DMS79 (cell line): ENCODE data around the gene TCF4.
A peak's percentile ranks its signal among the peaks of the same experiment; 100 is the strongest.

ENCODE experiments used
- DNase-seq: peaks from one replicate; lab custom pipeline; 2025; lab: John Stamatoyannopoulos, UW

Gene TCF4

DNA sequence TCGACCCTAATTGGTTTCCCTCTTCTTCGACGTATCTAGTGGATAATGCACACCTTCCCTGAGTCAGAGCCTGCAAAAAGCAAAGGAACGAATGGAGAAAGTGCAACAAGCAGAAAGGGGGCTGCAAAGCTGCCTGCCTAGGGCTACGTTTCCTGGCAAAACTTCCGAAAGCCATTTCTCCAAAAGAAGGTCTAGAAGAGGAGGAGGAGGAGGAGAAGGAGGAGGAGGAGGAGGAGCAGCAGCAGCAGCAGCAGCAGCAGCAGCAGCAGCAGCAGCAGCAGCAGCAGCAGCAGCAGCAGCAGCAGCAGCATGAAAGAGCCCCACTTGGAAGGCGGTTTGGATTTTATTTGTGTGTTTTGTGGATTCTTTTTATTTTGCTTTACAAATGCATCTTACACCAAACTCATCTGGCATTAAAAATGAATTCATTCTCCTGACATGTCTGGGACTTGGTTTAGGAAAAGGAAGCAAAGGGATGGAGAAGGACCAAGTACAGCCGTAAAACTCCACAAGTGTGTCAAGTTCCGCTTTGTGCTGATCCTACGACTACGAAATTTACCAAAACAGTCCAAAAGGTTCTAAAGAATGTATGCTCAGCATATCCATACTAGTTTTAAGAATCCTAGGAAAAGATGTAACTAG is 2.0 kb downstream of the TCF4 start:
- no peak for DNase-seq

DNA sequence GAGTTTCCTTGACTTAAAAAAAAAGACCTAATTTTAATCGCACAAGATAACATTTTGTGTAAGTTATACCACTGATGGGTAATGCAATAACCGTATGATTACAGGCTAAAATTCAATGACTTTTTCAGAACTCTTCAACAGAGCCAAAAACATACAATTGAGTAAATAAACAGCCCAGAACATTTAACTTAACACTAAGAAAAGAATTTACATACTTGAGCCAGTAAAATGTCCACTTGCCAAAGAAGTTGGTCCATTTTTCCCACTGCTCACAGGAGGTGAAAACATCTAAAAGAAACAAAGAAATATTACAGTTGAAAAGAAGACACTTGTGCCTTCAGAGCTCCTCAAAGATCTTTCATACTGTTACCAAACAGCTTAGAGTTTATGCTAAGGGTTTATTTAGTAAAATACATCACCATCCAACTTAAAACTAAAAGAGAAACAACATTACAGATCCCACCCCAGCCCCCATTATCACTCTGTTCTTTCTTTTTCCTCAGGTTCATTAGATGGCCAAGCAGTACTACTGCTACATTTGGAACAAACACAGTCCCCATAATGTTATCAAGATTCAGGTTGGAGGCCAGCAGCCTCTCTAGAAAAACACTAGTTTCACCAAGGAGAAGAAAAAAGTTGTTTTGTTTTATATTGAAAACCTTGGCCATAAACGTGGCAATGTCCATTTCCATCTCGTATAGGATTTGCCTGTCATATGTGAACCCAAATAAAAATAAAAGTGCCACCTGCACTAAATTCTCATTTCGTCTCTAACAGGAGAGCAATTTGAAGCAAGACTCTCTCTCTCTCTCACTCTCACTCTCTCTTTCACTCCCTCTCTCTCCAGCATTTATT is 2.7 kb downstream of the TCF4 start:
- DNase-seq = no peak

DNA sequence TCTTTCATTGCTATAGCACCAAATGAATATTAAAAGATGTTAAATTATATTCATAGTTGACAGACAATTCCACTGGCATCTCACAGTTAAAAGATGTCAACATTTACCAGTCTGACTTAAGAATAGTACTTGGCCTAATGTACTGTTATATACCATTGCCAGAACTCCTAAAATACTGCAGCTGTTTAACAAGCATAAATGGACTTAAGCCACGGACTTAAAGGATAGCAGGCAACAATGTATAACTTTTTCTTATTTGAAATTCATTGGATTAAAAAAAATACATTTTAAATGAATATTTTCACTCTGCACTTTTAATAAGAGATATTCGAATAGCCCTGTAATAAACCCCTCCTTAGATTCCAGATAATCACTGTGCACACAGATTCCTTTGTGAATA is 3.8 kb downstream of the TCF4 start:
- DNase-seq = no peak

DNA sequence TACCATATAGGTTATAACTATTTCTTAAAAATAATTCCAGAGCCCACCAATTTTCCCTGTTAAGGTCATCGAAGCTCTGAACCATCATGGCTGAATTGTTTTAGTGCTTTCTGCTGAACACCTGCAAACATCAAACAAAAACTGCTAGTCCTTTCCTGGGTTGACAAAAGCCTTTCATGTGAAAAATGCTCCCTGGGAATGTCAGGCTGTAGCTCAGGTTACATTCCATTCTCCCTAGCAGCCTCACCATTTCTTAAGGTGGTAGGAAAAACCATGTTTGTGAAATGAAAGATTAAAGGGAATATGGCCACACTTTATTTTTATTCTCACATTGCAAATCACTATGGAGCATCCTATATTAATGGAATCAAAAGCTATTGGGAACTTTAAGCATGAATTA is 5.7 kb downstream of the TCF4 start:
- no peak for DNase-seq

DNA sequence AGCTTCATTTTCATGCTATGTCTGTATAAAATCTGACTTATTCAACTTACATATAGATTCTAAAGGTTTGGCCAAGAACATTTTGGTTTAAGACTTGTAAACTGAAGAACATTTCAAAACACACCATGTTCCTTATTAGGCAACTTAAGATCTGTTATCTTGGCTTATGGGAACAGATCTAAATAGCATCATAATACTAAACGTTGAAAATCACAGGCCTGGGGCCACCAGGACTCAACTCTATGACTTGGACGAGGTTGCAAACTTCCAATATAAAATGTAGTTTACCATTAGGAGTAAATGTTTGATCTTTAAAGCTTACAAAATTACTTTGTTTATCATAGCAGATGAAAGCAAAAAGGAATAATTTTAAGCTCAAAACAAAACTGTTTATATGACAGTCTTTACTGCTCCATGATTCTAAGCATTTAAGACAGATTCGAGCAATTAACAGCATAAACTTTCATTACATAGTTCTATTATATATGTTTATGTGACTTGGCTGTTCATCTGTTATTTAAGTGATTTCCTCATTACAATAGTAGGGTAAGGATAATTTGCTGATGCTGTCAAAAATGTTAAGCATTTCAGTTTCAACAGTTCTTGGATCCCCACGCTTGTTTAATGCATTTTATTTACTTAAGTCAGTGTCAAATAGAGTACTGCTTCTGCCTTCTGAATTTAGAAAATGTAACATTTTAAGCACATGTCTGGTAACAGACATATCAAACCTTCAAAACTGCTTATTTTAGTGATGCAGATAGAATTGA is 8.3 kb downstream of the TCF4 start:
- no peak for DNase-seq

DNA sequence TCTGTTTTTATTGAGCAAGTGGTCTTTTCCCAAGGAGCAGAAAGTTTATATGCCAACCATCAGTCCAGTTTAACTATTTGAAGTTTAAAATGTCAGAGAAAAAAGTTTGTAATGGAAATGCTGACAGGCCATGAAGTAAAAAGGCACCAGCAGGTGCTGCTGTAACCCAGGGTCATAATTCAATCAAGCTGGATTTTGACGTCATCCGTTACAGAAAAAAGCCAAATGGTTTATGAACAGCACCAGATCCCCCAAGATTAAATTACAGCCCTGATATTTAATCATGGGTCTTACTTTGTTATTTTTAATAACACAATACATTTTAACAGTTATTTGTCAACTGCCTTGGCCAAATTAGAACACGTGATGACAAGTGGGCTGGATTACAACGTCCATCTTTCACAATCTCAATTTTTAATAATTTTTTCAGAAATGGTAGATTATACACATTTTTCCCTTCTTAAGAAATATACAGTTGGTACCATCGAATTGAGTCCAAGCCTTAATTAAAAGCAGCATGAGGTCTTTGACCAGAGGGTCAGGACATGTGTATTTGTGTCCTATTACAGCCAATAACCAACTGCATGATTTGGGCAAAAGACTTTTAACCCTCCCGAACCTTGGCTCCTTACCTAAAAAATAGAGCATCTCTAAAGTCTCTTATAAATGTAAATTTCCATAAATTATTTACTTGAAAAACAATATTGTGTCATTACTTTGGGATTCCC is 10.0 kb downstream of the TCF4 start:
- DNase-seq = no peak

DNA sequence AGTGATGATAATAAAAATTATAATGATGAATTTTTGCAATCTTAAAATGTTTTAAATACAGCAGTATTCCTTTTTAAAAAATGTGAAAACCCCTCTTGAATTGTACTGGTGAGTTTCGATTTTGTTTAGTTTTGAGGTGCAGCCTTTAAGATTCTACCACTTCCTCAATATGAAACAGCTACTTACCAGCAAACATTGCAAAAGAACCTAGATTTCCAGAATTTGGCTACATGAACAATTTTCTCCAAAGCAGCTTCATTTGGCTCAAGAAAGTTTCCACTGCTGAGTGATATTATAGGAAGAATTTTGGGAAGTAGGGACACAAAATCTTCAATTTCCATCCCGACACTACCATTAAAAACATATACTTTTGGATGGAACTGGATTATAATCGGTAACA is 12.0 kb downstream of the TCF4 start:
- no peak for DNase-seq

DNA sequence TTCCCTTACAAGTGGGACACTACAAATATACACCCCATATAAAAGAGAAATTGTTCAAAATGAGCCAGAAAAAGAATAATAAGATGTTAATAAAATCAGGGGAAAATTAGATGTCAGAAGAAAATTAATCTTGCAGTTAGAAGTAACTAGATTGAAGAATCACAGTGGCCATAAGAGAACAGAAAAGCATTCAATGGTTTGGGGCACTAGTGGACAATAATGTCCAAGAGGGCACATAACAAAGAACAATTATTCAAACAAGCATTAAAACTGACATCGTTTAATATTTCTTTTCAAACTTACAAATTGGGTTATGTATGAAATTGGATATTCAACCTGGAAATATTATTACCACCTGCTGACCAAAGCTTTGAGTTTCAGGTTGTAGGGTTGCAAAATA is 12.9 kb downstream of the TCF4 start:
- no peak for DNase-seq

DNA sequence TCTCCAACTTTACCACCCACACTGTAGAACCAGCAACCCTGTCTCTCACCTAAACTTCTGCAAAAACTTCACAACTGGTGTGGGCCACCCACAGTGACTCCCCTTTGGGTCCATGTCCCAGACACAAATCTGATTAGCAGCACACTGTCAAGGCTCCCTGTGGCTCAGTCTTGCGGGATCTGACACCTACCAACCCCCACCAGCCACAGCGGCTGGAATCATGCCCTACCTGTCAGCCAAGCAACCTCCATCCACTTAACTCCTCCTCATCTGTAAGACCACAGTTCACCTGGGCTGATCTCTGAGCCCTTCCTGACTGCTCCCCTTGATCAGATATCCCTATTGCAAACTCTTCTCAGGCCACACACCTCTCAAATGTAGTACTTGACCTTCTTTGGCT is 14.6 kb downstream of the TCF4 start:
- no peak for DNase-seq

DNA sequence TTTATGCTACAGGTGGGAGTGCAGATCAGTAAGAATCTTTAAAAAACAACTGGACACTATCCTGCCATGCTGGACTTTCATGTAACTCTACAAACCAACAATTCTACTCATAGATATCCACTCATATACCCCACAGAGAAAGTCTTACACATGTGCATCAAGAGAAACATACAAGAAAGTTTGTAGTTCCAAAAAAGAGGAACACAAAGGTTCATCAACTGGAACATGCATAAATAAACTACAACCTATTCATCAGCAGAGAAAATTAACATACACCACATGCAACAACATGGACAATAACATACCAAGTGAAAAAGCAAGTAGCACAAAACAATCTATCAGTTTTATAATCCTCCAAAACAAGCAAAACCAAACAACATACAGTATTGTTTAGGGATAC is 17.0 kb downstream of the TCF4 start:
- DNase-seq = no peak

DNA sequence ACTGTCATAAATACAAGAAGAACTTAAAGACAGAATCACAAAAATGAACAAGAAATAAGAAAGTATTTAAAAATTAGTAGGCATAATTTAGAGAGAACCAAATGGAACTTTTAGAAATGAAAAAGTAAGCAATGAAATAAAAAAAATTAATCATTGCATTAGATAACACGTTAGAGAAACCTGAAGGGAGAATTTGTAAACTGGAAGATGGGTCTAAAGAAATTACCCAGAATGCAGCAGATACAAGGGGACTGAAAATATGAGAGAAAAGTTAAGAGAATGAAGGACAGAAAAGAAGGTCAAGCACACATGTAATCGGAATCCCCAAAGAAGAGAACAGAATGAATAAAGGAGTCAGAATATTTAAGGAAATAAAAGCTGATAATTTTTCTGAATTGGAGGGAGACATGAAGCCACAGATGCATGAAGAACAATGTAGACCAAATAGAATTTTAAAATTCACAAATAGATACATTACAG is 21.5 kb downstream of the TCF4 start:
- DNase-seq = no peak

DNA sequence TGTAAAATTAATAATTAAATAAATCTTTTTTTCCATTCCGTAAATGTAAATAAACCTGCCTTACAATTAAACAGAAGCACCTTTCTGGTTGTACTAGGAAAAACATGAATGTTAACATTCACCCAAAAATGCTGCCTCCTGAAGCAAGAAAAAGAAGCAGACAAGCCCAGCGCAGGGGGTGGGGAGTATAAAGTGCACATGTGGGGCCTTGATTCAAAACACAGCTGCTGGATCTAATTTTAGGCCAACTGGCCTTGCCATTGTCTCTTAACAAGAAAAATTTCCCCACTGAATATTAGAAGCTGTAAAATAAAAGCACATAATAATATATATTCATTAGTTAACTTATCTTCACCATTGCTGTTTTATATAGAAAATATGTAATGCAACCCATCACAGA is 28.3 kb downstream of the TCF4 start:
- DNase-seq = no peak

DNA sequence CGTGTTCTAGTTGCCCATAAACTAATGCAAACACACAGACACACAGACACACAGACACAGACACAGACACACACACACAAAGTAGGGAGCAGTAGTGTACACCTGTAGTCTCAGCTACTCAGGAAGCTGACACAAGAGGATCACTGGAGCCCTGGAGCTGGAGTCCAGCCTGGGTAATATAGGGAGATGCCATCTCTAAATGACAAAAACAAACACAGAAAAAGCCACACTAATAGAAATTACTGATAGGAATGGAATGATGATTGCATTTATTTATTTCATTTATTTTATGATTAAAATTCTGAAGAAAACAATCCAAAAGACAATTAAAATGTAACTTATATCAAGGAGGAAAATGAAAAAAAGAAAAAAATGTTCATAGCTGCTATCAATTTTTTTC is 30.8 kb downstream of the TCF4 start:
- no peak for DNase-seq

DNA sequence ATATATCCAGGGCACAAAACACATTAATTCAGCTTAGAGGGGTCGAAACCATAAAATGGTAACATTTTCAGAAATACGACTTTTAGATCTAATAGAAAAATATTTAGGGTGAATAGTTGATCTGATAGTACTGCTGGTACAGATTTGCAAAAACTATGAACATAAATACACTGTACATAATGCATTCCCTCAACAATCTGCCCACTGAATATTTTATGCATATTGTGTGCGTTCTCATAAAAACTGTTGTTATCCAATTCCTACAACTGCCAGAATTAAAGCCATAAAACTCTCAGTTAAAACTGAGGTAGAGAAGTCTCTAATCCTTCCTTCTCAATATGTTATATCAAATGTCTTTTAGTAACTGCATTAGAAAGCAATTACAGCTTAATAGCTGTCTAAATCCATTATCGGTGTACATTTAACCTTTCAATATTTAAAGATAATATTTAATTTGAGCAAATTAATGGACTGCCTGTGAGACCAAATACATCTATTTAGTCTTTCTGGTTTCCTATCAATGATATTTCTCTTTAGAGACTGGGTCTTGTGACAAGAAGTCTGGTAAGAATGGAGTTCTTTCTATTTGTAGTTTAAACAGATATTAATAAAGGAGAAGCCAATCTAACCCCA is 32.5 kb downstream of the TCF4 start:
- DNase-seq = no peak

DNA sequence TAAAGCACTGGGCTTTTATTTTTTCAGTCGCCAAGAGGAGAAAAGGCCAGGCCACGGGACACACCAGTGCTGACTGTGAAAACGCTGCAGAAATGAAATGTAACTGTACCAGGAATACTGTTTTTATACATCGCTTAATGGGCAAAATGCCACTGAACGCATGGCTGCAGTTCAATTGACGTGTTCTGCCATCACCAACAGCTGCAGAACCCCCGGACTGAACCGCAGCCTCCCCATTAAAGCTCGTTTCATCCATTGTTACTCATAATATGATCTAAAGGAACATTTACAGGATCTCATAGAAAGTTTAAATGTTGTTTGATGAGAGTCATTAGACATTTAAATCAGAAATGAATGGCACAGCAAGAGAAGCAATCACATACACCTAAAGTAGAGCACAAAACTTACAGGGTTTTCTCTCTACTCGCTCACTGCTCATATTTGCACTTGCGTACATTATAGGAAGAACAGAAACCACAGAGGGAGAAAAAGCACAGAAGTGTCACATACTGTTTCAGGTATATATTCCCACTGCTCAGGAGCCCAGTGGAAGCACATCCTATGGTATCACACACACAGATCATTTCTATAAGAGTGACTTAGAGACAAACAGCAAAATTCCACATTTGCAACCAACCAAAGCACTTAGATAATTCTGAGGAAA is 35.3 kb downstream of the TCF4 start:
- peak; percentile 74 for DNase-seq

DNA sequence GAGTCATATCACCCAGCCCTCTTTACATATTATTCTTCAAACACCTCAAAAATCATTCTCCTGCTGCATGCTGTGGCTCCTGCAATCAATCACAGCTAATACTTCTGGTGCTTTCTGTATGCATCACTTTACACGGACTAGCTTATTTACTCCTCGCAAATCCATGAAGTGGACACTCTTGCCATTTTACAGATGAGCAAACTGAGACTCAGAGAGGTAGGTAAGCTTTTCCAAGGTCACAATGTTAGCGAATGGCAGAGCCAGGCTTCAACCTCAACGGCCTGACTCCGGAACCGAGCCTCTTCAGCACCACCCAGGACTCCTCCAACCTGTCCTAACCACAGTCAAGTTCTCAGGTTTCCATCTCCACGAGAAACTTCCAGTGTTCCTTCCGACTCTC is 36.8 kb downstream of the TCF4 start:
- no peak for DNase-seq

DNA sequence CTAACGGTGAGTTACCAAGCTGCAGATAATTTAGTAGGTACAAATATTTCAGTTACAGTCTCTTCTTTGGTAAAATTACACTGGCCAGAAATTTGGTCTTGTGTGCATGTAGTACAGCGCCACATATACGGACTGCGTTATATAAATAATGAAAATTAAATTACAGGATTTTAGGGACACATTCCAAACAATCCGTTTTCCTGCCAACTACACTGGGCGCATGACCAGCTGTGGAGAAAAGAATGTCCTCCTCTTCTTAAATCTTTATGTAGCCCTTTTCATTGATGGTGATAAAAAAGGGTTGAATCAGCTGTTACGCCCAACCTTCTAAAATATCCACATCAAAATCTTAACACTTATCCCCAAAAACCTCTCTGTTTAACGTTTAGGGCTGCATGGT is 37.5 kb downstream of the TCF4 start:
- DNase-seq = no peak

DNA sequence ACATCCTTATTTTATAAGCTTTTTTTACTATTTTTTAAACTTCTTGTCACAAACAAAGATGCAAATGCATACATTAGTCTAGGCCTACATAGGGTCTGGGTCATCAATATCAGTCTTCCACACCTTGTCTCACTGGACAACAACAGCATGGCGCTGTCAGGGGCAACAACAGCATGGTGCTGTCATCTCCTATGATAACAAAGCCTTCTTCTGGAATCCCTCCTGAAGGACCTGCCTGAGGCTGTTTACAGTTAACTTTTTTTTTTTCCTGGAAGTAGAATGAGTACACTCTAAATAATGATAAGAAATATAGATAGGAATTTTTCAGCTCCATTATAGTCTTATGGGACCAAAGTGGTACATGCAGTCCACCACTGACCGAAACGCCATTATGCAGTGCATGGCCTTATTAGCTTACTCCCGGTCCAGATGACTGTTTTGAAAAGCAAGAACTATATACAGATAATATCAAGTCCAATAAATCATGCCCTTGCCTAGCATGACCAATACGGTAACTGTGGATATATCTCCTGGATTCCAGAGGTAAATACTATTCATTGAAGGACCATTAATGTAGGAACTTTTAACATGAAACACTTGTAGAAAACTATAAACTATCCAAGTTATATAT is 38.4 kb downstream of the TCF4 start:
- no peak for DNase-seq

DNA sequence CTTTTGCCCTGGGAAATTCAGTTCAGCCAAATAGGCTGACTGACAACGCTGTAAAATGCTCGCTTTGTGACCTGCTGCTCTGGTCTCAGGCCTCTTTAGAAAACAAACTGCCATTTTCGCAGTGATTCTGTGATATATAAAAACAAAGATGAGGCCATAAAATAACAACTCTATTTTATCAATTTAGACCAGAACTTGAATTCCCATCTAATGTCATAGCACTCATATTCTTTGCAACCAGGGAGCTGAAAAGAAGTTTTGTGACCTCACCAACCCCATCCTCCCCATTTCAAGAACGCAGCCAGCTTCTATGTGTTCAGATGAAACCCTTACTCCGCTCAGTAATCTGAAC is 40.3 kb downstream of the TCF4 start:
- DNase-seq = no peak

DNA sequence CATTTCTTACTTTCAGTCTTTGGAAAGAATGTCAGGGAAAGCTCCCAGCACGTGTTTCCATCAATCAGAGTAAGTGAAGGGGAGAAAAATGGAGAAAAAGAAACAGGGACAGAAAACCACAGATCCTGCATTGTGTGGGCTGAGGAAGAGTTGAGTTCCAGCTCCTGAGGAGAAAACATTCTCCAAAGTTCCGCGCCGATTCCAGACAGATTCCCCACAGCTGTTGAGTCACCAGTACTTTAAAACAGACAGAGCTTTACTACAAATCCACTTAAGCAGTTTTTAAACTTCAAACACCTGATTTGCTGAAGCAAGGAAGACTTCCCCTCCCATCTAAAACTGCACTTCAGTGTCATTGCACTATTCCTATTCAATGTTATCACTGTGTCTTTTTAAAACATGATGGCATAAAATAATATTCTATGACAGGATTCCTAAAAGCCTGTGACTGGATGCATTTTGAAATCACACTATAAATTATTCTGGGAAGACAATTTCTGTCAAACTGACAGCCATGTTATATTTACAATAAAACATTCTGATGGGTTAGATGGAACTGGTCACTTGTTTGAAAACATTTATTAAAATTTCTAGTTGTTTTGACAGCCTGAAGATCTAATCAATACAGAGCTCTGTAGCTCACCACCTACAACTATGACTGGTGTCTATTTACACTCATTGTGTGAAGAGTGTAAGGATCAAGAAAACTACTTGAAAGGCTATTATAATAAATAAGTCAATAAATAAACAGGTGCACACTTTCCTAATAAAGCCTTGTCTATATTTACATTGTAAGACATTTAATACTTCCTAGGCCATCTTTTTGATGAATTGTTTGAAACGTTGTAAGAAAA is 40.9 kb downstream of the TCF4 start:
- DNase-seq = no peak
